Measurements from ENCODE around the gene AMDHD1.
A peak's percentile ranks its signal among the peaks of the same experiment; 100 is the strongest.

Gene AMDHD1

GRCh38 chr12:95997911-95998510 lies 54.9 kb downstream of the AMDHD1 start:
- Histone ChIP-seq H3K79me1 (ENCODE audit: low read length) (no peaks in the 10 kb centered on the region), H3K4me1 (ENCODE audit: control insufficient read depth in 1 of 2, insufficient read depth in 2 of 2, low read length in 2 of 2) (peaks cover 0 to 3% of the 10 kb centered on the region in 2 experiments), H3K9ac (ENCODE audit: low read length) (no peak overlapping the region), H2BK12ac (ENCODE audit: low read length) (peak overlapping the region; percentile 61), H3K27me3 (ENCODE audit: insufficient read depth, low read length) (no peaks in the 10 kb centered on the region), H4K91ac (ENCODE audit: low read depth, low read length) (no peak overlapping the region), H2AFZ (ENCODE audit: insufficient read depth, low read length, poor library complexity) (no peak overlapping the region), H4K12ac (ENCODE audit: low read depth, low read length) (no peak overlapping the region), H3K4ac (ENCODE audit: low read depth, low read length) (no peak overlapping the region), H3K18ac (ENCODE audit: low read length) (no peak overlapping the region), H2BK5ac (ENCODE audit: low read depth, low read length, poor library complexity) (no peak overlapping the region), H3K9me3 (ENCODE audit: insufficient read depth, low read depth, low read length) (no peaks in the 10 kb centered on the region), H3K4me2 (ENCODE audit: low read length) (no peak overlapping the region), H2AK5ac (ENCODE audit: low read length) (no peak overlapping the region), H3K14ac (ENCODE audit: low read length) (no peak overlapping the region), H3K79me2 (ENCODE audit: control insufficient read depth, insufficient read depth, low read length, poor library complexity) (no peaks in the 10 kb centered on the region), H3K27ac (ENCODE audit: low read depth, low read length) (no peak overlapping the region), H3K36me3 (ENCODE audit: control insufficient read depth in 1 of 2, insufficient read depth in 2 of 2, low read length in 2 of 2) (no peaks in the 10 kb centered on the region), H3K4me3 (ENCODE audit: low read depth, low read length) (no peak overlapping the region), H2BK120ac (ENCODE audit: insufficient read depth, low read length, poor library complexity) (no peak overlapping the region), H3K23ac (ENCODE audit: low read length) (no peak overlapping the region), H4K8ac (ENCODE audit: low read depth, low read length) (no peak overlapping the region)
- DNase-seq, result peak; percentile 6 to 66
- WGBS (ENCODE audit: extremely low coverage, insufficient coverage, insufficient read length), result no CpG with 5 or more reads among the region's 5 CpGs

DNA sequence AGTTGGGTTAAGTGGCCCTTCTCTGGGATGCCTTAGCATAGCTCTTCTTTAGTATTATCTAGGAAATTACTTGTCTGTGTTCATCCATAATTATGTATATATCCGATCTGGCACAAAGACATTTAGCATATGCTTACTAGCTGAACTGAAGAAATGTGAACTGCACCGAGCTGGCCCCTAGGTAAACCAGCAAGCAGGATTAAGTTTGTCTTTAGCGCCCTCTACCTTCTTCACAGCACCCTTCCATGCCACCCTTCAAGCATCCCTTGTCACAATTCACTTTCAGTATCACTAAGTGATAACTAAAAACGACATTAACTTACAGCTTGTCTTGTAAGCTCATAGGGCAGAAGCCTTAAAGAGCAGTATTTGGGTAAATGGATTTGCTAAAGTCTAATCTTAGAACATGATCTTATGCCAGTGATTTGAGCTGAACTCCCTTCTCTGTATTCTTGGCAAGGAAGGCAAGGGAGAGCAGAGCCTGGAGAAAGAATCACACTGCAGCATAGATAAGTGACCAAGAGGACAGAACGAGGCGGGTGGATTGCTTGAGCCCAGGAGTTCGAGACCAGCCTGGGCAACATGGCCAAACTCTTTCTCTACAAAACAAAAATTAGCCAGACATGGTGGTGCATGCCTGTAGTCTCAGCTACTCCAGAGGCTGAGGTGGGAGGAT lies 55.6 kb downstream of the AMDHD1 start:
- H3K4me3 ChIP-seq (ENCODE audit: low read depth, low read length), result no peak overlapping the region
- no peak overlapping the region for H3K9ac ChIP-seq (ENCODE audit: low read length)
- H4K8ac ChIP-seq (ENCODE audit: low read depth, low read length), result no peak overlapping the region
- H2BK5ac ChIP-seq (ENCODE audit: low read depth, low read length, poor library complexity), result no peak overlapping the region
- H3K79me2 ChIP-seq (ENCODE audit: control insufficient read depth, insufficient read depth, low read length, poor library complexity), result no peaks in the 10 kb centered on the region
- no peak overlapping the region for H3K4me2 ChIP-seq (ENCODE audit: low read length)
- no peak overlapping the region for H3K14ac ChIP-seq (ENCODE audit: low read length)
- H2AFZ ChIP-seq (ENCODE audit: insufficient read depth, low read length, poor library complexity), result no peak overlapping the region
- H3K36me3 ChIP-seq (ENCODE audit: control insufficient read depth in 1 of 2, insufficient read depth in 2 of 2, low read length in 2 of 2), result no peaks in the 10 kb centered on the region
- H3K23ac ChIP-seq (ENCODE audit: low read length), result no peak overlapping the region
- DNase-seq, result peak; percentile 35 to 59
- WGBS (ENCODE audit: extremely low coverage, insufficient coverage, insufficient read length), result no CpG with 5 or more reads among the region's 7 CpGs
- H2BK120ac ChIP-seq (ENCODE audit: insufficient read depth, low read length, poor library complexity), result no peak overlapping the region
- H3K27ac ChIP-seq (ENCODE audit: low read depth, low read length), result no peak overlapping the region
- H3K9me3 ChIP-seq (ENCODE audit: insufficient read depth, low read depth, low read length), result no peaks in the 10 kb centered on the region
- H3K18ac ChIP-seq (ENCODE audit: low read length), result no peak overlapping the region
- no peak overlapping the region for H2BK12ac ChIP-seq (ENCODE audit: low read length)
- no peak overlapping the region for H2AK5ac ChIP-seq (ENCODE audit: low read length)
- no peaks in the 10 kb centered on the region for H3K79me1 ChIP-seq (ENCODE audit: low read length)
- no peak overlapping the region for H3K4ac ChIP-seq (ENCODE audit: low read depth, low read length)
- H3K27me3 ChIP-seq (ENCODE audit: insufficient read depth, low read length), result no peaks in the 10 kb centered on the region
- H4K12ac ChIP-seq (ENCODE audit: low read depth, low read length), result no peak overlapping the region
- H4K91ac ChIP-seq (ENCODE audit: low read depth, low read length), result no peak overlapping the region
- peaks cover 0 to 3% of the 10 kb centered on the region in 2 experiments for H3K4me1 ChIP-seq (ENCODE audit: control insufficient read depth in 1 of 2, insufficient read depth in 2 of 2, low read length in 2 of 2)

DNA sequence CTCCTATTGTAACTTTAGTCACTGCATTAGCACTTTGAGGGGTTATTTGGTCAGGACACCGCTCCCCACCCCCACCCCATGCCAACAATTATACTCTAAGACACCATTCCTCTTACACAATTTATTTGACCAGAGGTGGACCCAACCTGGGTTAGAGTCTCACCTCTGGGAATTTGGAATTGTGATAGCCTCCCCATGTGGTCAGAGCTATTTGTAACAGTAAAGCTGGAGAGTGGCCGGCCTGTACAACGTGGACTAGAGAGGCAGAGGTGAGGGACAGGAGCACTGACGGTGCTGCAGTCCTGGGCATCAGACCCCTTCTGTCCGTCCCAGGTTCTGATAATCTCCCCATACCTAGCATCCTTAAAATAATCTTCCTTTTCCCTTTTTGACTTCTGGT lies 56.4 kb downstream of the AMDHD1 start:
- Histone ChIP-seq H2BK120ac (ENCODE audit: insufficient read depth, low read length, poor library complexity) (no peak overlapping the region), H3K36me3 (ENCODE audit: control insufficient read depth in 1 of 2, insufficient read depth in 2 of 2, low read length in 2 of 2) (no peaks in the 10 kb centered on the region), H3K14ac (ENCODE audit: low read length) (no peak overlapping the region), H3K9me3 (ENCODE audit: insufficient read depth, low read depth, low read length) (no peaks in the 10 kb centered on the region), H2BK5ac (ENCODE audit: low read depth, low read length, poor library complexity) (no peak overlapping the region), H3K9ac (ENCODE audit: low read length) (no peak overlapping the region), H4K8ac (ENCODE audit: low read depth, low read length) (no peak overlapping the region), H4K91ac (ENCODE audit: low read depth, low read length) (no peak overlapping the region), H3K27ac (ENCODE audit: low read depth, low read length) (no peak overlapping the region), H3K4me2 (ENCODE audit: low read length) (no peak overlapping the region), H3K23ac (ENCODE audit: low read length) (no peak overlapping the region), H3K79me1 (ENCODE audit: low read length) (no peaks in the 10 kb centered on the region), H2AK5ac (ENCODE audit: low read length) (no peak overlapping the region), H3K4ac (ENCODE audit: low read depth, low read length) (no peak overlapping the region), H3K4me3 (ENCODE audit: low read depth, low read length) (no peak overlapping the region), H3K18ac (ENCODE audit: low read length) (no peak overlapping the region), H3K79me2 (ENCODE audit: control insufficient read depth, insufficient read depth, low read length, poor library complexity) (no peaks in the 10 kb centered on the region), H4K12ac (ENCODE audit: low read depth, low read length) (no peak overlapping the region), H3K4me1 (ENCODE audit: control insufficient read depth in 1 of 2, insufficient read depth in 2 of 2, low read length in 2 of 2) (peaks cover 0 to 3% of the 10 kb centered on the region in 2 experiments), H2BK12ac (ENCODE audit: low read length) (no peak overlapping the region), H2AFZ (ENCODE audit: insufficient read depth, low read length, poor library complexity) (no peak overlapping the region), H3K27me3 (ENCODE audit: insufficient read depth, low read length) (no peaks in the 10 kb centered on the region)
- no peak for DNase-seq
- WGBS (ENCODE audit: extremely low coverage, insufficient coverage, insufficient read length), result no CpG with 5 or more reads among the region's 5 CpGs

DNA sequence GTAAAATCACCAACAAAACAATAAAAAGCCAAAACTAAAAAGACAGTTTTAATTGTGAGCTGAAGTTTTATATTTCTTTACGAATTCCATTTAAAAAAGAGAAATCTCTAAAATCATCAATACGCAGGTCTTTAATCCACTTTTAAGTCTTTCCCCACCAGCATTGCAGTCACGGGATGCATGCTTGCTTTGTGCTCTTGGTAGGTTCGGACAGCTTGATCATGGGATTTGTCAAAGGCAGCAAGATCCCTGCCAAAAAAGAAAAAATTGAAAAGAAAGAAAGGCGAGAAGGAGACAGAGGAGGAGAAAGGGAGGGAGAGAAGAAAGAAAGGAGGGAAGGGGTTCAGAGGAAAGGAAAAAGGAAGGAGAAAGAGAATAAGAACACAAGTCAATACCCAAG lies 57.7 kb downstream of the AMDHD1 start:
- H3K9ac ChIP-seq (ENCODE audit: low read length), result no peak overlapping the region
- no peak for DNase-seq
- no peaks in the 10 kb centered on the region for H3K79me2 ChIP-seq (ENCODE audit: control insufficient read depth, insufficient read depth, low read length, poor library complexity)
- H3K9me3 ChIP-seq (ENCODE audit: insufficient read depth, low read depth, low read length), result no peaks in the 10 kb centered on the region
- no peak overlapping the region for H3K4me2 ChIP-seq (ENCODE audit: low read length)
- no peaks in the 10 kb centered on the region for H3K36me3 ChIP-seq (ENCODE audit: control insufficient read depth in 1 of 2, insufficient read depth in 2 of 2, low read length in 2 of 2)
- H2AFZ ChIP-seq (ENCODE audit: insufficient read depth, low read length, poor library complexity), result no peak overlapping the region
- no peak overlapping the region for H3K4me3 ChIP-seq (ENCODE audit: low read depth, low read length)
- H3K4me1 ChIP-seq (ENCODE audit: control insufficient read depth in 1 of 2, insufficient read depth in 2 of 2, low read length in 2 of 2), result peaks cover 4 to 7% of the 10 kb centered on the region in 2 experiments
- H3K14ac ChIP-seq (ENCODE audit: low read length), result no peak overlapping the region
- H2BK120ac ChIP-seq (ENCODE audit: insufficient read depth, low read length, poor library complexity), result no peak overlapping the region
- no CpG with 5 or more reads among the region's 5 CpGs for WGBS (ENCODE audit: extremely low coverage, insufficient coverage, insufficient read length)
- no peak overlapping the region for H2AK5ac ChIP-seq (ENCODE audit: low read length)
- no peak overlapping the region for H3K4ac ChIP-seq (ENCODE audit: low read depth, low read length)
- H4K91ac ChIP-seq (ENCODE audit: low read depth, low read length), result no peak overlapping the region
- no peaks in the 10 kb centered on the region for H3K79me1 ChIP-seq (ENCODE audit: low read length)
- no peak overlapping the region for H3K18ac ChIP-seq (ENCODE audit: low read length)
- no peak overlapping the region for H2BK5ac ChIP-seq (ENCODE audit: low read depth, low read length, poor library complexity)
- no peak overlapping the region for H4K12ac ChIP-seq (ENCODE audit: low read depth, low read length)
- no peak overlapping the region for H4K8ac ChIP-seq (ENCODE audit: low read depth, low read length)
- H3K27ac ChIP-seq (ENCODE audit: low read depth, low read length), result no peak overlapping the region
- no peak overlapping the region for H3K23ac ChIP-seq (ENCODE audit: low read length)
- no peak overlapping the region for H2BK12ac ChIP-seq (ENCODE audit: low read length)
- H3K27me3 ChIP-seq (ENCODE audit: insufficient read depth, low read length), result no peaks in the 10 kb centered on the region
